OCI-LY7 (cell line): Measurements from ENCODE around the gene SWT1. TPM values are rescaled to one million over a fixed set of nuclear protein-coding genes. Genes with fewer than 3 reads are reported as not detected.

Experiments
- BruUV-seq: library from RNA; stranded (reverse); fragments of 400-500 nt; replicated peaks from 2 replicates; lab custom pipeline; 2021; lab: Mats Ljungman, UMichigan
- CTCF ChIA-PET: fragments of 300-600 bp; sonication (Branson Sonifier 250); formaldehyde crosslinking; loops from one replicate; lab custom pipeline; 2022; ENCODE audit warnings: antibody characterized with exemption; ENCODE audit not compliant: unreplicated experiment; lab: Charles Lee
- POLR2A ChIA-PET: fragments of 300-600 bp; sonication (Branson Sonifier 250); formaldehyde crosslinking; loops from one replicate; lab custom pipeline; 2022; ENCODE audit warnings: antibody characterized with exemption; lab: Charles Lee
- DNase-seq: peaks from one replicate; pipeline ENCODE4 v3.0.0-alpha.2; 2015; ENCODE audit warnings: low spot score
- H2AFZ ChIP-seq: fragments of 200-600 bp; sonication (generic), shearing (Covaris generic); 2 replicates; pipeline ENCODE4 v1.6.1; 2014; ENCODE audit warnings: mild to moderate bottlenecking, antibody characterized with exemption, low read length, moderate library complexity
- H3K27ac ChIP-seq: fragments of 200-600 bp; sonication (generic); 2 replicates; pipeline ENCODE4 v1.5.1; 2014; ENCODE audit warnings: mixed run types, low read depth, mild to moderate bottlenecking, moderate library complexity, low read length, inconsistent platforms; ENCODE audit not compliant: poor library complexity, severe bottlenecking
- H3K36me3 ChIP-seq: fragments of 200-600 bp; sonication (generic); 2 replicates; pipeline ENCODE4 v1.6.1; 2014; ENCODE audit warnings: mild to moderate bottlenecking, antibody characterized with exemption, low read length, moderate library complexity, mixed read lengths; ENCODE audit not compliant: insufficient read depth
- H3K4me1 ChIP-seq: fragments of 200-600 bp; sonication (generic); 2 replicates; pipeline ENCODE4 v1.5.1; 2014; ENCODE audit warnings: mild to moderate bottlenecking, low read length; ENCODE audit not compliant: insufficient read depth, poor library complexity, severe bottlenecking
- H3K4me2 ChIP-seq: fragments of 200-600 bp; sonication (generic); 2 replicates; pipeline ENCODE4 v1.6.1; 2014; ENCODE audit warnings: mild to moderate bottlenecking, low read length
- H3K4me3 ChIP-seq: fragments of 200-600 bp; sonication (generic); 2 replicates; pipeline ENCODE4 v1.5.1; 2014; ENCODE audit warnings: mild to moderate bottlenecking, low read depth, low read length; ENCODE audit not compliant: poor library complexity, severe bottlenecking
- H3K79me2 ChIP-seq: fragments of 200-600 bp; sonication (generic); 2 replicates; pipeline ENCODE4 v1.6.1; 2016; ENCODE audit warnings: low read depth, mild to moderate bottlenecking, low read length, moderate library complexity, mixed read lengths; ENCODE audit not compliant: insufficient read depth
- H3K9me2 ChIP-seq: fragments of 200-600 bp; sonication (generic); 2 replicates; pipeline ENCODE4 v1.6.1; 2016; ENCODE audit warnings: mild to moderate bottlenecking, low read length, mixed read lengths; ENCODE audit not compliant: insufficient read depth
- H3K9me3 ChIP-seq: fragments of 200-600 bp; sonication (generic); 2 replicates; pipeline ENCODE4 v1.6.1; 2014; ENCODE audit warnings: mild to moderate bottlenecking, mixed run types, low read length, mixed read lengths
- H4K20me1 ChIP-seq: fragments of 200-600 bp; sonication (generic); 2 replicates; pipeline ENCODE4 v1.6.1; 2014; ENCODE audit warnings: mild to moderate bottlenecking, antibody characterized with exemption, low read length, moderate library complexity, mixed read lengths; ENCODE audit not compliant: insufficient read depth
- CTCF ChIP-seq: fragments of 200-600 bp; sonication (generic); conservative IDR thresholded peaks from 2 replicates; pipeline ENCODE4 v1.5.1; 2014; ENCODE audit warnings: mild to moderate bottlenecking, antibody characterized with exemption, low read length, moderate library complexity, mixed read lengths
- EZH2phosphoT487 ChIP-seq: fragments of 200-600 bp; sonication (generic); IDR thresholded peaks from 2 replicates; pipeline ENCODE4 v1.6.1; 2018; ENCODE audit warnings: low read depth, borderline replicate concordance, mild to moderate bottlenecking, mixed run types, antibody characterized with exemption, low read length, moderate library complexity, mixed read lengths
- intact Hi-C: fragments of 100-400 bp; cut with micrococcal nuclease; formaldehyde crosslinking; loops from one replicate; pipeline ENCODE4 v1.10.0; 2022; ENCODE audit not compliant: unreplicated experiment
- total RNA-seq, 2 experiments: library from RNA; depleted of rRNA in 1 of 2; stranded (reverse); fragments of >200 nt in 1 of 2; shearing (Covaris generic) in 1 of 2; gene quantifications; 2 replicates each; pipeline ENCODE4 v1.2.3, GENCODE V29; 2014 to 2022

SWT1 gene
- total RNA-seq, 2 experiments from 2014 or later, result 2.1 to 2.6 TPM

- no TSS peak for BruUV-seq
- no peak overlapping the region for H3K4me3 ChIP-seq
- CTCF ChIA-PET, result no interaction called here
- intact Hi-C loops, result loop anchor here (10.0 kb wide), 1 partner anchor 1039 kb away; no protein-coding TSS in a partner anchor
- H3K4me2 ChIP-seq, result no peak overlapping the region
- peaks cover 99% of the 10 kb centered on the region for H3K36me3 ChIP-seq
- H3K9me3 ChIP-seq, result no peaks in the 10 kb centered on the region
- H3K27ac ChIP-seq, result no peak overlapping the region
- no peaks in the 10 kb centered on the region for H3K4me1 ChIP-seq
- no peaks in the 10 kb centered on the region for H3K9me2 ChIP-seq
- H3K79me2 ChIP-seq, result peaks cover 17% of the 10 kb centered on the region
- no peaks in the 10 kb centered on the region for H4K20me1 ChIP-seq
- no peak for DNase-seq
- TF ChIP-seq EZH2phosphoT487 (no peak), CTCF (no peak)
- POLR2A ChIA-PET, result interaction anchor here (0.6 kb wide), 1 partner anchor 13 kb away, joined by 3 read pairs; no protein-coding TSS in a partner anchor
- no peak overlapping the region for H2AFZ ChIP-seq
Measured at GRCh38 chr1:185305419-185305818, 148.5 kb downstream of the SWT1 start.

GRCh38 chr1:185308126-185308525, 151.2 kb downstream of the SWT1 start:
- Histone ChIP-seq H4K20me1 (peaks cover 16% of the 10 kb centered on the region), H3K4me3 (no peak overlapping the region), H3K9me3 (no peaks in the 10 kb centered on the region), H3K36me3 (peaks cover 100% of the 10 kb centered on the region), H3K9me2 (no peaks in the 10 kb centered on the region), H3K4me1 (peaks cover 10% of the 10 kb centered on the region), H3K79me2 (peaks cover 44% of the 10 kb centered on the region), H3K4me2 (no peak overlapping the region), H3K27ac (no peak overlapping the region), H2AFZ (no peak overlapping the region)
- ChIA-PET CTCF (no interaction called here), POLR2A (no interaction called here)
- intact Hi-C loops, result loop anchor here (10.0 kb wide), 1 partner anchor 1037 kb away; no protein-coding TSS in a partner anchor
- TF ChIP-seq CTCF, result no peak
- TF ChIP-seq EZH2phosphoT487, result no peak
- BruUV-seq, result no TSS peak
- DNase-seq, result no peak

GRCh38 chr1:185309566-185309965, 152.6 kb downstream of the SWT1 start:
- no peaks in the 10 kb centered on the region for H3K9me3 ChIP-seq
- H3K4me1 ChIP-seq, result peaks cover 24% of the 10 kb centered on the region
- H2AFZ ChIP-seq, result no peak overlapping the region
- POLR2A ChIA-PET, result interaction anchor here (1.3 kb wide), 1 partner anchor 13 kb away, joined by 3 read pairs; no protein-coding TSS in a partner anchor
- H3K9me2 ChIP-seq, result no peaks in the 10 kb centered on the region
- peaks cover 31% of the 10 kb centered on the region for H4K20me1 ChIP-seq
- H3K36me3 ChIP-seq, result peaks cover 100% of the 10 kb centered on the region
- no peak for DNase-seq
- H3K79me2 ChIP-seq, result peaks cover 59% of the 10 kb centered on the region
- no peak overlapping the region for H3K4me2 ChIP-seq
- BruUV-seq, result no TSS peak
- TF ChIP-seq CTCF (no peak), EZH2phosphoT487 (no peak)
- intact Hi-C loops, result loop anchor here (10.0 kb wide), 1 partner anchor 1035 kb away; no protein-coding TSS in a partner anchor
- no peak overlapping the region for H3K4me3 ChIP-seq
- CTCF ChIA-PET, result no interaction called here
- H3K27ac ChIP-seq, result no peak overlapping the region
